ENCODE data around the gene PCDH15.

The PCDH15 gene

DNA sequence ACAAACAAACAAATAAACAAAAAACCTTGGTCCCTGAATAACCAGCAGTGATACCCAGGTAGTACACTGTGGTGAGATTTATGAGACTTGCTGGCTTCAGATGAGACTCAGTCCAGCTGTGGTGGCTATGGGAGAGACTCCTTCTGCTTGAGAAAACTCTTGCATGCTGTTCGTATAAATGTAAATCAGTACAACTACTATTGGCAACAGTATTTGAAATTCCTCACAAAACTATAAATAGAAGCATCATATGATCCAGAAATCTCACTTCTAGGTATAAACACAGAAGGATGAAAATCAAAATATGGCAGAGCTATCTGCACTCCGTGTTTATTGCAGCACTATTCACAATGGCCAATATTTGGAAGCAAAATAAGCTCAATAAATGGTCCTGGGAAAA lies 692.1 kb downstream of the PCDH15 start:
- H2BK12ac ChIP-seq (ENCODE audit: low read length), result no peak overlapping the region
- H4K12ac ChIP-seq (ENCODE audit: low read depth, low read length), result no peak overlapping the region
- H3K36me3 ChIP-seq (ENCODE audit: control insufficient read depth in 1 of 2, insufficient read depth in 2 of 2, low read length in 2 of 2), result no peaks in the 10 kb centered on the region
- H3K9ac ChIP-seq (ENCODE audit: low read length), result no peak overlapping the region
- no peaks in the 10 kb centered on the region for H3K27me3 ChIP-seq (ENCODE audit: insufficient read depth, low read length)
- no peak overlapping the region for H2AFZ ChIP-seq (ENCODE audit: insufficient read depth, low read length, poor library complexity)
- no peaks in the 10 kb centered on the region for H3K79me2 ChIP-seq (ENCODE audit: control insufficient read depth, insufficient read depth, low read length, poor library complexity)
- no peak overlapping the region for H2BK120ac ChIP-seq (ENCODE audit: insufficient read depth, low read length, poor library complexity)
- H3K4me1 ChIP-seq (ENCODE audit: control insufficient read depth in 1 of 2, insufficient read depth in 2 of 2, low read length in 2 of 2), result no peaks in the 10 kb centered on the region
- no peak overlapping the region for H3K4me3 ChIP-seq (ENCODE audit: low read depth, low read length)
- H3K27ac ChIP-seq (ENCODE audit: low read depth, low read length), result no peak overlapping the region
- no peak overlapping the region for H3K4me2 ChIP-seq (ENCODE audit: low read length)
- WGBS (ENCODE audit: extremely low coverage, insufficient coverage, insufficient read length), result no CpG with 5 or more reads among the region's 2 CpGs
- H3K14ac ChIP-seq (ENCODE audit: low read length), result no peak overlapping the region
- peaks cover 2% of the 10 kb centered on the region for H3K79me1 ChIP-seq (ENCODE audit: low read length)
- no peak for DNase-seq
- no peak overlapping the region for H3K4ac ChIP-seq (ENCODE audit: low read depth, low read length)
- no peak overlapping the region for H3K18ac ChIP-seq (ENCODE audit: low read length)
- H4K91ac ChIP-seq (ENCODE audit: low read depth, low read length), result no peak overlapping the region
- no peak overlapping the region for H2AK5ac ChIP-seq (ENCODE audit: low read length)
- no peaks in the 10 kb centered on the region for H3K9me3 ChIP-seq (ENCODE audit: insufficient read depth, low read depth, low read length)
- H3K23ac ChIP-seq (ENCODE audit: low read length), result no peak overlapping the region
- no peak overlapping the region for H4K8ac ChIP-seq (ENCODE audit: low read depth, low read length)
- H2BK5ac ChIP-seq (ENCODE audit: low read depth, low read length, poor library complexity), result no peak overlapping the region

DNA sequence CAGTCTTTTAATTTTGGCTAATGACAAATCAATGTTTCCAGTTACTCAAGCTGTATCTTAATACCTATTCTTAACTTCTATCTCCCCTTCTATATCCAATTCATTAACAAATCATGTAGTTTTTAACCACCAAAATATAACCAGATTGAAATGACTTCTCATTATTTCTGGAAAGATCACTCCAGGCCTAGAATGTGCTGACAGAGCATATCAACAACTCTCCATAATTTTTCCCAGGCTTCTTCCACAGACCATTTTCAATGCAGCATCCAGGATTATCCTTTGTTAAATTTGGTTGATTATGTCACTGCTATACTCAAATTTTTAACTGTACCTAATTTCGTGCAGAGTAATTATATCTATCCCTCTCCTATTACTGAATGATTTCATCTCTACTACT lies 704.1 kb downstream of the PCDH15 start:
- Histone ChIP-seq H3K4me2 (ENCODE audit: low read length) (no peak overlapping the region), H3K18ac (ENCODE audit: low read length) (no peak overlapping the region), H3K79me1 (ENCODE audit: low read length) (peaks cover 5% of the 10 kb centered on the region), H2AK5ac (ENCODE audit: low read length) (no peak overlapping the region), H3K4me1 (ENCODE audit: control insufficient read depth in 1 of 2, insufficient read depth in 2 of 2, low read length in 2 of 2) (peaks cover 0 to 3% of the 10 kb centered on the region in 2 experiments), H3K79me2 (ENCODE audit: control insufficient read depth, insufficient read depth, low read length, poor library complexity) (no peaks in the 10 kb centered on the region), H2BK120ac (ENCODE audit: insufficient read depth, low read length, poor library complexity) (no peak overlapping the region), H4K91ac (ENCODE audit: low read depth, low read length) (no peak overlapping the region), H2AFZ (ENCODE audit: insufficient read depth, low read length, poor library complexity) (no peak overlapping the region), H3K9ac (ENCODE audit: low read length) (no peak overlapping the region), H2BK5ac (ENCODE audit: low read depth, low read length, poor library complexity) (no peak overlapping the region), H4K12ac (ENCODE audit: low read depth, low read length) (no peak overlapping the region), H4K8ac (ENCODE audit: low read depth, low read length) (no peak overlapping the region), H3K9me3 (ENCODE audit: insufficient read depth, low read depth, low read length) (no peaks in the 10 kb centered on the region), H3K27ac (ENCODE audit: low read depth, low read length) (no peak overlapping the region), H3K14ac (ENCODE audit: low read length) (no peak overlapping the region), H3K36me3 (ENCODE audit: control insufficient read depth in 1 of 2, insufficient read depth in 2 of 2, low read length in 2 of 2) (no peaks in the 10 kb centered on the region), H3K4ac (ENCODE audit: low read depth, low read length) (no peak overlapping the region), H3K4me3 (ENCODE audit: low read depth, low read length) (no peak overlapping the region), H3K27me3 (ENCODE audit: insufficient read depth, low read length) (no peaks in the 10 kb centered on the region), H2BK12ac (ENCODE audit: low read length) (no peak overlapping the region), H3K23ac (ENCODE audit: low read length) (no peak overlapping the region)
- no peak for DNase-seq
- no CpG with 5 or more reads among the region's 1 CpG for WGBS (ENCODE audit: extremely low coverage, insufficient coverage, insufficient read length)

DNA sequence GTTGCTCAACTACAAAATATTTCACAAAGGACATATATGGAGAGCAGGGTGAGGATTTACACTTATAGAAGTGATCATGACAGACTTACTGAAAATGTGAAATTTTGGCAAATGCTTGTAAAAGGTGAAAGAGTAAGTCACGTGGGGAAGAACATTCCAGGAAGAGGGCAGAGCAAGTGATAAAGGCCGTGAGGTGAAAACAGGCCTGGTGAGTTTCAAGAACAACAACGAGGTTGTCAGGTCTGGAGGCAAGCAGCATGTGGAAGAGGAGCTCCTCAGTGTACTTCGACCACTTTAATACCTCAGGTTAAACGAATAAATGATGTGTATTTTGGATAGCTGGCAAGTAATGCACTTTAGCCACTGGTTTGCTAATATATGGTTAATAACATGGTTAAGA lies 706.7 kb downstream of the PCDH15 start:
- no peak for DNase-seq
- no peak overlapping the region for H3K14ac ChIP-seq (ENCODE audit: low read length)
- no peak overlapping the region for H3K4me2 ChIP-seq (ENCODE audit: low read length)
- no peak overlapping the region for H2AFZ ChIP-seq (ENCODE audit: insufficient read depth, low read length, poor library complexity)
- no peaks in the 10 kb centered on the region for H3K9me3 ChIP-seq (ENCODE audit: insufficient read depth, low read depth, low read length)
- no peak overlapping the region for H3K18ac ChIP-seq (ENCODE audit: low read length)
- WGBS (ENCODE audit: extremely low coverage, insufficient coverage, insufficient read length), result no CpG with 5 or more reads among the region's 5 CpGs
- no peak overlapping the region for H3K9ac ChIP-seq (ENCODE audit: low read length)
- no peak overlapping the region for H3K4ac ChIP-seq (ENCODE audit: low read depth, low read length)
- no peak overlapping the region for H2BK120ac ChIP-seq (ENCODE audit: insufficient read depth, low read length, poor library complexity)
- H3K4me3 ChIP-seq (ENCODE audit: low read depth, low read length), result no peak overlapping the region
- H2BK5ac ChIP-seq (ENCODE audit: low read depth, low read length, poor library complexity), result no peak overlapping the region
- H2AK5ac ChIP-seq (ENCODE audit: low read length), result no peak overlapping the region
- H4K91ac ChIP-seq (ENCODE audit: low read depth, low read length), result no peak overlapping the region
- peaks cover 5% of the 10 kb centered on the region for H3K79me1 ChIP-seq (ENCODE audit: low read length)
- H4K12ac ChIP-seq (ENCODE audit: low read depth, low read length), result no peak overlapping the region
- H3K4me1 ChIP-seq (ENCODE audit: control insufficient read depth in 1 of 2, insufficient read depth in 2 of 2, low read length in 2 of 2), result peaks cover 0 to 3% of the 10 kb centered on the region in 2 experiments
- H3K36me3 ChIP-seq (ENCODE audit: control insufficient read depth in 1 of 2, insufficient read depth in 2 of 2, low read length in 2 of 2), result no peaks in the 10 kb centered on the region
- H3K27me3 ChIP-seq (ENCODE audit: insufficient read depth, low read length), result no peaks in the 10 kb centered on the region
- peak overlapping the region; percentile 34 for H3K27ac ChIP-seq (ENCODE audit: low read depth, low read length)
- H3K23ac ChIP-seq (ENCODE audit: low read length), result no peak overlapping the region
- no peaks in the 10 kb centered on the region for H3K79me2 ChIP-seq (ENCODE audit: control insufficient read depth, insufficient read depth, low read length, poor library complexity)
- H2BK12ac ChIP-seq (ENCODE audit: low read length), result no peak overlapping the region
- H4K8ac ChIP-seq (ENCODE audit: low read depth, low read length), result no peak overlapping the region

DNA sequence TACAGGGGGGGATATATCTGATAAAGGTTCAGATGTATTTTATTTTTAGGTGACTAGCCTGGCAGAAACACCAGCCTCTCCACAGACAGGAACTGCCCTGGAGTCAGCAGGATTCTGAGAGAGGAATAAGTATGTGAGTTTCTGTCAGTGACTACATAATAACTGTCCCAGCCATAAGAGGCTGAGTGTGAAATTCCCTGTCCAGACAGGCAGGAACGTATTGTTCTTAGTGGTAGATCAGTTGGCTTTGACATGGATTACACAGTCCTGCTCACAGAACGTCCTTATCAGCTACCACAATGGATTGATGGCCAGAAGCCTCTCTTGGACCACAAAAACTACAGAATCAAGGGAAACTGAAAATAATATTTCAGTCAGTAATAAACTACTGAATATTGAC lies 709.8 kb downstream of the PCDH15 start:
- no CpG with 5 or more reads among the region's 2 CpGs for WGBS (ENCODE audit: extremely low coverage, insufficient coverage, insufficient read length)
- peak overlapping the region; percentile 39 for H3K27ac ChIP-seq (ENCODE audit: low read depth, low read length)
- H3K4me2 ChIP-seq (ENCODE audit: low read length), result no peak overlapping the region
- H4K91ac ChIP-seq (ENCODE audit: low read depth, low read length), result no peak overlapping the region
- H3K9me3 ChIP-seq (ENCODE audit: insufficient read depth, low read depth, low read length), result no peaks in the 10 kb centered on the region
- no peaks in the 10 kb centered on the region for H3K36me3 ChIP-seq (ENCODE audit: control insufficient read depth in 1 of 2, insufficient read depth in 2 of 2, low read length in 2 of 2)
- H3K9ac ChIP-seq (ENCODE audit: low read length), result no peak overlapping the region
- no peak for DNase-seq
- H3K14ac ChIP-seq (ENCODE audit: low read length), result no peak overlapping the region
- H3K23ac ChIP-seq (ENCODE audit: low read length), result no peak overlapping the region
- H3K27me3 ChIP-seq (ENCODE audit: insufficient read depth, low read length), result no peaks in the 10 kb centered on the region
- peaks cover 5% of the 10 kb centered on the region for H3K79me1 ChIP-seq (ENCODE audit: low read length)
- H2BK120ac ChIP-seq (ENCODE audit: insufficient read depth, low read length, poor library complexity), result peak overlapping the region; percentile 53
- peaks cover 0 to 3% of the 10 kb centered on the region in 2 experiments for H3K4me1 ChIP-seq (ENCODE audit: control insufficient read depth in 1 of 2, insufficient read depth in 2 of 2, low read length in 2 of 2)
- H3K18ac ChIP-seq (ENCODE audit: low read length), result no peak overlapping the region
- H3K79me2 ChIP-seq (ENCODE audit: control insufficient read depth, insufficient read depth, low read length, poor library complexity), result no peaks in the 10 kb centered on the region
- no peak overlapping the region for H2AK5ac ChIP-seq (ENCODE audit: low read length)
- no peak overlapping the region for H4K8ac ChIP-seq (ENCODE audit: low read depth, low read length)
- no peak overlapping the region for H2BK5ac ChIP-seq (ENCODE audit: low read depth, low read length, poor library complexity)
- H3K4ac ChIP-seq (ENCODE audit: low read depth, low read length), result no peak overlapping the region
- H4K12ac ChIP-seq (ENCODE audit: low read depth, low read length), result no peak overlapping the region
- H3K4me3 ChIP-seq (ENCODE audit: low read depth, low read length), result no peak overlapping the region
- no peak overlapping the region for H2AFZ ChIP-seq (ENCODE audit: insufficient read depth, low read length, poor library complexity)
- peak overlapping the region; percentile 4 for H2BK12ac ChIP-seq (ENCODE audit: low read length)

Data from trophoblast cell (in vitro differentiated cells and primary cell).